Stimulated activated memory B cell treated with anti-CD40 and anti-IgM and Interleukin-4, amounts not matched to agents 10 μg/mL and 1 μg/mL and 100 μg/mL, for 72 hours (primary cell): ENCODE results near the gene SMYD5.

Experiments
- ATAC-seq: fragments of 150-1000 bp; cut with Tn5 transposase; 2 replicates; pipeline ENCODE4 v1.10.0; 2021
- H3K27ac Mint-ChIP-seq: one replicate; pipeline ENCODE4 v1.8.0; 2022; ENCODE audit warnings: mild to moderate bottlenecking, mixed read lengths
- H3K27me3 Mint-ChIP-seq: one replicate; pipeline ENCODE4 v1.8.0; 2022; ENCODE audit warnings: mixed read lengths
- H3K36me3 Mint-ChIP-seq: one replicate; pipeline ENCODE4 v1.8.0; 2022; ENCODE audit warnings: mixed read lengths
- H3K4me1 Mint-ChIP-seq: one replicate; pipeline ENCODE4 v1.8.0; 2022; ENCODE audit warnings: mixed read lengths
- H3K4me3 Mint-ChIP-seq: one replicate; pipeline ENCODE4 v1.8.0; 2022; ENCODE audit warnings: mild to moderate bottlenecking, moderate library complexity, mixed read lengths
- H3K9me3 Mint-ChIP-seq: one replicate; pipeline ENCODE4 v1.8.0; 2022; ENCODE audit warnings: mixed read lengths

The SMYD5 gene

GRCh38 chr2:73244580-73244979 is 30.5 kb downstream of the SMYD5 start:
- no peaks in the 10 kb centered on the region for H3K27me3 Mint-ChIP-seq
- no peak for ATAC-seq

GRCh38 chr2:73246850-73247249 is 32.8 kb downstream of the SMYD5 start:
- no peak for ATAC-seq
- Mint-ChIP-seq H3K36me3 (peaks cover 66% of the 10 kb centered on the region), H3K27me3 (no peaks in the 10 kb centered on the region), H3K9me3 (no peaks in the 10 kb centered on the region), H3K27ac (no peak overlapping the region), H3K4me1 (peaks cover 6% of the 10 kb centered on the region), H3K4me3 (no peak overlapping the region)

More at GRCh38 chr2:73244580-73244979, 30.5 kb downstream of the SMYD5 start:
- Mint-ChIP-seq H3K9me3 (no peaks in the 10 kb centered on the region), H3K4me1 (peaks cover 6% of the 10 kb centered on the region), H3K4me3 (no peak overlapping the region), H3K36me3 (peaks cover 49% of the 10 kb centered on the region), H3K27ac (no peak overlapping the region)

GRCh38 chr2:73249636-73250035 is 35.6 kb downstream of the SMYD5 start:
- Mint-ChIP-seq H3K36me3 (peaks cover 77% of the 10 kb centered on the region), H3K4me1 (peaks cover 6% of the 10 kb centered on the region), H3K27me3 (no peaks in the 10 kb centered on the region), H3K4me3 (no peak overlapping the region), H3K9me3 (no peaks in the 10 kb centered on the region), H3K27ac (no peak overlapping the region)
- ATAC-seq: no peak

- Mint-ChIP-seq H3K4me3 (no peak overlapping the region), H3K27ac (no peak overlapping the region)
Observed at GRCh38 chr2:73250872-73251846, 37.1 kb downstream of the SMYD5 start.

GRCh38 chr2:73252238-73253027 is 38.4 kb downstream of the SMYD5 start:
- Mint-ChIP-seq H3K4me1 (peaks cover 10% of the 10 kb centered on the region), H3K36me3 (peaks cover 70% of the 10 kb centered on the region), H3K27ac (no peak overlapping the region), H3K9me3 (no peaks in the 10 kb centered on the region), H3K27me3 (no peaks in the 10 kb centered on the region), H3K4me3 (no peak overlapping the region)
- no peak for ATAC-seq

More at GRCh38 chr2:73250872-73251846, 37.1 kb downstream of the SMYD5 start:
- Mint-ChIP-seq H3K27me3 (no peaks in the 10 kb centered on the region), H3K4me1 (peaks cover 7% of the 10 kb centered on the region), H3K9me3 (no peaks in the 10 kb centered on the region), H3K36me3 (peaks cover 76% of the 10 kb centered on the region)
- ATAC-seq: no peak

GRCh38 chr2:73253400-73253799 is 39.4 kb downstream of the SMYD5 start:
- Mint-ChIP-seq H3K36me3 (peaks cover 61% of the 10 kb centered on the region), H3K9me3 (no peaks in the 10 kb centered on the region), H3K4me1 (peaks cover 10% of the 10 kb centered on the region), H3K4me3 (no peak overlapping the region), H3K27me3 (no peaks in the 10 kb centered on the region), H3K27ac (no peak overlapping the region)
- no peak for ATAC-seq

- no peak overlapping the region for H3K4me3 Mint-ChIP-seq
- H3K9me3 Mint-ChIP-seq: no peaks in the 10 kb centered on the region
- peaks cover 59% of the 10 kb centered on the region for H3K36me3 Mint-ChIP-seq
- H3K4me1 Mint-ChIP-seq: peaks cover 10% of the 10 kb centered on the region
- no peak for ATAC-seq
- no peak overlapping the region for H3K27ac Mint-ChIP-seq
- no peaks in the 10 kb centered on the region for H3K27me3 Mint-ChIP-seq
Observed at GRCh38 chr2:73253901-73254300, 39.9 kb downstream of the SMYD5 start.

- Mint-ChIP-seq H3K27ac (peak overlapping the region; percentile 52), H3K4me3 (no peak overlapping the region), H3K27me3 (no peaks in the 10 kb centered on the region), H3K4me1 (peaks cover 10% of the 10 kb centered on the region), H3K36me3 (peaks cover 60% of the 10 kb centered on the region), H3K9me3 (no peaks in the 10 kb centered on the region)
- no peak for ATAC-seq
Observed at GRCh38 chr2:73254343-73255006, 40.4 kb downstream of the SMYD5 start.

- H3K9me3 Mint-ChIP-seq: no peaks in the 10 kb centered on the region
- H3K4me3 Mint-ChIP-seq: no peak overlapping the region
- no peak for ATAC-seq
- peak overlapping the region; percentile 52 for H3K27ac Mint-ChIP-seq
- no peaks in the 10 kb centered on the region for H3K27me3 Mint-ChIP-seq
- peaks cover 58% of the 10 kb centered on the region for H3K36me3 Mint-ChIP-seq
- H3K4me1 Mint-ChIP-seq: peaks cover 10% of the 10 kb centered on the region
Observed at GRCh38 chr2:73255007-73255644, 41.1 kb downstream of the SMYD5 start.

- Mint-ChIP-seq H3K36me3 (peaks cover 49% of the 10 kb centered on the region), H3K9me3 (no peaks in the 10 kb centered on the region), H3K27ac (peak overlapping the region; percentile 8), H3K4me1 (peaks cover 10% of the 10 kb centered on the region), H3K4me3 (no peak overlapping the region), H3K27me3 (no peaks in the 10 kb centered on the region)
- ATAC-seq: no peak
Observed at GRCh38 chr2:73255907-73256617, 42.0 kb downstream of the SMYD5 start.

GRCh38 chr2:73256618-73256922 is 42.5 kb downstream of the SMYD5 start:
- Mint-ChIP-seq H3K27me3 (no peaks in the 10 kb centered on the region), H3K9me3 (no peaks in the 10 kb centered on the region), H3K36me3 (peaks cover 47% of the 10 kb centered on the region), H3K4me1 (peaks cover 10% of the 10 kb centered on the region), H3K27ac (peak overlapping the region; percentile 8), H3K4me3 (no peak overlapping the region)
- no peak for ATAC-seq

GRCh38 chr2:73257021-73257420 is 43.0 kb downstream of the SMYD5 start:
- H3K27ac Mint-ChIP-seq: peak overlapping the region; percentile 8
- ATAC-seq: no peak
- no peaks in the 10 kb centered on the region for H3K9me3 Mint-ChIP-seq
- H3K27me3 Mint-ChIP-seq: no peaks in the 10 kb centered on the region
- H3K36me3 Mint-ChIP-seq: peaks cover 46% of the 10 kb centered on the region
- H3K4me1 Mint-ChIP-seq: peaks cover 10% of the 10 kb centered on the region
- no peak overlapping the region for H3K4me3 Mint-ChIP-seq

- Mint-ChIP-seq H3K27ac (peak overlapping the region; percentile 8), H3K4me1 (peaks cover 10% of the 10 kb centered on the region), H3K27me3 (no peaks in the 10 kb centered on the region), H3K36me3 (peaks cover 40% of the 10 kb centered on the region), H3K4me3 (no peak overlapping the region), H3K9me3 (no peaks in the 10 kb centered on the region)
- ATAC-seq: no peak
Observed at GRCh38 chr2:73257425-73258125, 43.5 kb downstream of the SMYD5 start.
